Uterus (tissue), 4 donors: ENCODE results near the gene F10. TPM values are rescaled to one million over a fixed set of nuclear protein-coding genes. Genes with fewer than 3 reads are reported as not detected.

Source experiments
- DNase-seq, 2 donors: peaks; one replicate each; pipeline ENCODE4 v3.0.0-alpha.2; 2019 to 2020
- H3K27ac ChIP-seq, 2 donors: fragments of 200-600 bp; sonication (generic); 1 replicate in 1 of 2; 2 replicates in 1 of 2; pipeline ENCODE4 v1.5.1; 2016 to 2018
- H3K27me3 ChIP-seq, 2 donors: fragments of 200-600 bp; sonication (generic); one replicate each; pipeline ENCODE4 v1.5.1; 2018 to 2019; ENCODE audit warnings: control low read depth in 1 of 2
- H3K36me3 ChIP-seq, 2 donors: fragments of 200-600 bp; sonication (generic); one replicate each; pipeline ENCODE4 v1.5.1; 2019; ENCODE audit warnings: control low read depth in 1 of 2
- H3K4me1 ChIP-seq, 2 donors: fragments of 200-600 bp; sonication (generic); one replicate each; pipeline ENCODE4 v1.5.1; 2018 to 2019; ENCODE audit warnings: control low read depth in 1 of 2
- H3K4me3 ChIP-seq, 2 donors: fragments of 200-600 bp; sonication (generic); 1 replicate in 1 of 2; 2 replicates in 1 of 2; pipeline ENCODE4 v1.5.1; 2018 to 2019; ENCODE audit warnings: mild to moderate bottlenecking in 1 of 2
- H3K9me3 ChIP-seq, 2 donors: fragments of 200-600 bp; sonication (generic); one replicate each; pipeline ENCODE4 v1.5.1; 2019; ENCODE audit warnings: control low read depth in 1 of 2
- POLR2A ChIP-seq, 2 donors: fragments of 450-650 bp; IDR thresholded peaks; one replicate each; pipeline ENCODE4 v1.6.1; 2016; ENCODE audit warnings: antibody characterized with exemption in 2 of 2, mild to moderate bottlenecking in 1 of 2, moderate library complexity in 1 of 2
- intact Hi-C: fragments of 100-400 bp; cut with DNase I; formaldehyde crosslinking; loops from one replicate; pipeline ENCODE4 v1.15.1; 2023; ENCODE audit warnings: low total_unique reads
- total RNA-seq, 4 donors: library from RNA; depleted of rRNA in 3 of 4; stranded (reverse); fragments of >200 nt in 3 of 4; gene quantifications; one replicate each; pipeline versions ENCODE4 v1.1.0 to v1.2.4, GENCODE V29; 2014 to 2023
- TF ChIP-seq, protein P1 (sequence below), 4 experiments: fragments of 200-600 bp in 2 of 4; fragments of 450-650 bp in 2 of 4; sonication (generic) in 2 of 4; IDR thresholded peaks; one replicate each; pipeline ENCODE4 v1.5.1; 2016 to 2019; ENCODE audit warnings: antibody characterized with exemption in 4 of 4, mild to moderate bottlenecking in 2 of 4, moderate library complexity in 1 of 4
- donor health status: DM: yes; HTN: yes; CAD: no.

The F10 gene
- total RNA-seq, 4 donors from 2014 or later, result 6.8 to 56.8 (median 12.1) TPM

DNA sequence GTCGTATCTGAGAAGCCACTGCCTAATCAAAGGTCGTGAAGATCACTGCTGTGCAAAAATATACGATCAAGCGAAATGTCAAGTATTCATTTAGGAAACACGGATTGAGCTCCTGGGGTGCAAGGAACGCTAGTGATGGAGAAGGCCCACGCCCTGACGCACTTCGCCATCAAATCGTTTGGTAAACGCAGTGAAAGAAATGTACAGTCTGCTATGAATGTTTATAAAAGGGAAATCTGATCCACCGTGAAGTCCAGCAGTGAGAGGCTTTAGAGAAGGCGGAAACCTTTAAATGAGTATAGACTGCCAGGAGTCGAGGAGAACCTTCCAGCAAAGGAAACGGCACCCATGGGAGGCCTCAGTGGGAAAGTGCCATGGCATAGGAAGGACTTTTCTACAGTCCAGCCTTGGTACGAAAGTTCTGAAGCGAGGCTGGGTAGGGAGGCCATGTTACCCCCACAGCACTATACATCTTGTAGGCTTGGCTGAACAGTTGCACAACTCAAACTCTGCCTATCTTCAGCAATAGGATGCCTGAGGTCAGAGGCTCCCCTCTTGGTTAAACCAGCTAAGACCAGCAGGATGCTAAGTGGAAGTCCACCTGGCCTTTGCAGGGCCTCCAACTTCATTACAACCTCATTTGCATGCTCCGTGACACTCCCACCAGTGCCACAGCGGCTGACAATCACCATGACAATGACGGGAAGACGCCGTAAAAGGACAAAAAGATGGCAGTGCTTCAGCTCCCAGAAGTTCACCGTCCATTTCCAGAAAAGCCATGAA, 65.5 kb downstream of the F10 start:
- Histone ChIP-seq H3K27me3 (no peaks in the 10 kb centered on the region), H3K4me3 (no peak overlapping the region), H3K27ac (no peak overlapping the region), H3K36me3 (no peaks in the 10 kb centered on the region), H3K4me1 (no peaks in the 10 kb centered on the region), H3K9me3 (no peaks in the 10 kb centered on the region)
- no peak for TF ChIP-seq POLR2A (IDR thresholded peaks at IDR 0.05)
- TF ChIP-seq, protein P1, sequence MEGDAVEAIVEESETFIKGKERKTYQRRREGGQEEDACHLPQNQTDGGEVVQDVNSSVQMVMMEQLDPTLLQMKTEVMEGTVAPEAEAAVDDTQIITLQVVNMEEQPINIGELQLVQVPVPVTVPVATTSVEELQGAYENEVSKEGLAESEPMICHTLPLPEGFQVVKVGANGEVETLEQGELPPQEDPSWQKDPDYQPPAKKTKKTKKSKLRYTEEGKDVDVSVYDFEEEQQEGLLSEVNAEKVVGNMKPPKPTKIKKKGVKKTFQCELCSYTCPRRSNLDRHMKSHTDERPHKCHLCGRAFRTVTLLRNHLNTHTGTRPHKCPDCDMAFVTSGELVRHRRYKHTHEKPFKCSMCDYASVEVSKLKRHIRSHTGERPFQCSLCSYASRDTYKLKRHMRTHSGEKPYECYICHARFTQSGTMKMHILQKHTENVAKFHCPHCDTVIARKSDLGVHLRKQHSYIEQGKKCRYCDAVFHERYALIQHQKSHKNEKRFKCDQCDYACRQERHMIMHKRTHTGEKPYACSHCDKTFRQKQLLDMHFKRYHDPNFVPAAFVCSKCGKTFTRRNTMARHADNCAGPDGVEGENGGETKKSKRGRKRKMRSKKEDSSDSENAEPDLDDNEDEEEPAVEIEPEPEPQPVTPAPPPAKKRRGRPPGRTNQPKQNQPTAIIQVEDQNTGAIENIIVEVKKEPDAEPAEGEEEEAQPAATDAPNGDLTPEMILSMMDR (IDR thresholded peaks at IDR 0.05), result no peak
- intact Hi-C loops, result no loop called here
- DNase-seq, result no peak

DNA sequence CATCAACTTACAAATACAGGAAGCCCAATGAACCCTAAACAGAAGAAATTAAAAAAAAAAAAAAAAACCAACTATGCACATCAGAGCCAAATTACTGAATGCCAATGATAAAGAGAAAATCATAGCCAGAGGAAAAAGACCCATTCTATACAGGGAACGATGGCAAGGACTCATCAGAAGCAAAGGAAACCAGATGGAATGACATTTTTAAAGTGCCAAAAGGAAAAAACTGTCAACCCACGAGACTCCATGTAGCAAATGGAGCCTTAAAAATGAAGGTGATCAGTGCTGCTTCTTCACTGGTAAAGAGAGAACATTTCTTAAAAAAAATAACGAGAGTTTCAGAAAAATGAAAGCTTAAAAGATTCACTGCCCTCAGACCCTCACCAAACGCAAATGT, 67.6 kb downstream of the F10 start:
- Histone ChIP-seq H3K4me3 (no peak overlapping the region), H3K27ac (no peak overlapping the region), H3K36me3 (no peaks in the 10 kb centered on the region), H3K9me3 (no peaks in the 10 kb centered on the region), H3K27me3 (no peaks in the 10 kb centered on the region), H3K4me1 (no peaks in the 10 kb centered on the region)
- no peak for DNase-seq
- TF ChIP-seq, protein P1 (IDR thresholded peaks at IDR 0.05), result no peak
- no peak for TF ChIP-seq POLR2A (IDR thresholded peaks at IDR 0.05)
- intact Hi-C loops, result no loop called here

DNA sequence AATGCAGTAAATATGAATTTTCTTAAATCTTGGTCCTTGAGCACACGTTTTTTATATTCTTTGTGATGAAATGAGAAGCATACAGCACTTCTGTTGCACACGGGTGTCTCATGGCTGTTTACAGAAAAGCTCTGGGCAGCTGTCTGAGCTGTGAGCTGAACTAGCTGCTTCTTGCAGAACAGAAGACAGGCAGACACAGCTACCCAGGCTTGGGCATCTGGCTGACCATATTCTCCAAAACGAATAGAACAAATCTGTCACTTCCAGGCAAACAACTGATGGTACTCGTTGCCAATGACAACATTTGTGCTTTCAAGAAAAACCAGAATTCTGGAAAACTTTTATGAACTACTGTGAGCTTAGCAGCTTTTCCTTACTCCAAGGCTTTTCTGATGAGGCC, 69.7 kb downstream of the F10 start:
- no peaks in the 10 kb centered on the region for H3K27me3 ChIP-seq
- no peaks in the 10 kb centered on the region for H3K36me3 ChIP-seq
- H3K9me3 ChIP-seq, result no peaks in the 10 kb centered on the region
- H3K4me1 ChIP-seq, result no peaks in the 10 kb centered on the region
- TF ChIP-seq, protein P1 (IDR thresholded peaks at IDR 0.05), result no peak
- no peak for TF ChIP-seq POLR2A (IDR thresholded peaks at IDR 0.05)
- no peak overlapping the region for H3K27ac ChIP-seq
- H3K4me3 ChIP-seq, result no peak overlapping the region
- intact Hi-C loops, result no loop called here
- no peak for DNase-seq

DNA sequence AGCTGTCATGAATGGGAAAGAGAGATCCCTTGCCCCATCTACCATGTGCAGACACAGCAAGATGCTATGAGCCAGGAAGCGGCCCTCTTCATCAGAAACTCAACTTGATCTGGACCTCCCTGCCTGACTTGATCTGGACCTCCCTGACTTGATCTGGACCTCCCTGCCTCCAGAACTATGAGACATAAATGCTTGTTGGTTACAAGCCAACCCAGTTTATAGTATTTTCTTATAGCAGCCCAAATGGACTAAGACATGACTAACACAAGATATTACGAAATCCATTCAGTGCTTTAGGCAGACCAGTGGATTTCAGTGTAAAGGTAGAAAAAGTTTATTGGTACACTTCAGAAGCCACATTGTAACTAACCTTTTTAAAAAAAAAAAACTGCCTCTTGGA, 70.3 kb downstream of the F10 start:
- H3K27ac ChIP-seq, result no peak overlapping the region
- H3K9me3 ChIP-seq, result no peaks in the 10 kb centered on the region
- no peaks in the 10 kb centered on the region for H3K4me1 ChIP-seq
- H3K36me3 ChIP-seq, result no peaks in the 10 kb centered on the region
- TF ChIP-seq, protein P1 (IDR thresholded peaks at IDR 0.05), result no peak
- no peak for TF ChIP-seq POLR2A (IDR thresholded peaks at IDR 0.05)
- no peaks in the 10 kb centered on the region for H3K27me3 ChIP-seq
- H3K4me3 ChIP-seq, result no peak overlapping the region
- intact Hi-C loops, result no loop called here
- DNase-seq, result no peak

DNA sequence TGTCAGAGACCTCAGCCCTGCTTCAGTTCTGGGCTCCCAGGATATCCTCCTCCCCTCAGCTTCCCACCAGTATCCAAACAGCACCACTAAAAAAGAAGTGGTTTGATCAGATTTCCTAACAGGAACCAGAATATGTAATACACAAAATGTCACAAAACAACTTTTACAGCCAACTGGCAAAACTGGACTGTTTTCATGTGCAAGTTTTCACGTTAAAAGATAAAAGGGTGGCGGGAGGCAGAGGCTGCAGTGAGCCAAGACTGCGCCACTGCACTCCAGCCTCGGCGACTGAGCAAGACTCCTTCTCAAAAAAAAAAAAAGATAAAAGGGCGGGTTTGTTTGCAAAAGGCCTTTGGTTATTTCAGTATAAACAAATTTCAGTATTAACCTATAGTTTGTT, 72.8 kb downstream of the F10 start:
- Histone ChIP-seq H3K9me3 (no peaks in the 10 kb centered on the region), H3K27me3 (no peaks in the 10 kb centered on the region), H3K4me3 (no peak overlapping the region), H3K27ac (no peak overlapping the region), H3K4me1 (no peaks in the 10 kb centered on the region), H3K36me3 (no peaks in the 10 kb centered on the region)
- DNase-seq, result no peak
- intact Hi-C loops, result no loop called here
- TF ChIP-seq, protein P1 (IDR thresholded peaks at IDR 0.05), result no peak
- no peak for TF ChIP-seq POLR2A (IDR thresholded peaks at IDR 0.05)
